HEK293 (cell line): ENCODE measurements around the gene PANX2.

ENCODE experiments used
- ATF2 ChIP-seq: fragments of 450-650 bp; formaldehyde crosslinking; IDR thresholded peaks from 2 replicates; pipeline ENCODE4 v1.5.1; 2016; ENCODE audit warnings: missing biosample characterization, missing genetic modification characterization, low read depth
- GLI4 ChIP-seq: fragments of 450-650 bp; formaldehyde crosslinking; IDR thresholded peaks from 2 replicates; pipeline ENCODE4 v1.5.1; 2016; ENCODE audit warnings: missing biosample characterization, missing genetic modification characterization
- HOXC10 ChIP-seq: sonication (generic); formaldehyde crosslinking; IDR thresholded peaks from 2 replicates; pipeline ENCODE4 v1.8.1; 2023; ENCODE audit warnings: mild to moderate bottlenecking, missing genetic modification reagents
- SETDB1 ChIP-seq: IDR thresholded peaks from one replicate; pipeline ENCODE4 v1.6.1; 2017; ENCODE audit warnings: mild to moderate bottlenecking, low read length, moderate library complexity, mixed read lengths; ENCODE audit not compliant: insufficient read length
- ZNF18 ChIP-seq: fragments of 450-650 bp; formaldehyde crosslinking; IDR thresholded peaks from 2 replicates; pipeline ENCODE4 v1.5.1; 2016; ENCODE audit warnings: missing biosample characterization, missing genetic modification characterization
- ZNF514 ChIP-seq: fragments of 450-650 bp; formaldehyde crosslinking; IDR thresholded peaks from 2 replicates; pipeline ENCODE4 v1.5.1; 2016; ENCODE audit warnings: missing biosample characterization, missing genetic modification characterization
- ZNF529 ChIP-seq: fragments of 450-650 bp; formaldehyde crosslinking; IDR thresholded peaks from 2 replicates; pipeline ENCODE4 v1.5.1; 2017; ENCODE audit warnings: missing genetic modification characterization, missing biosample characterization; ENCODE audit not compliant: insufficient replicate concordance
- ZNF585B ChIP-seq: fragments of 450-650 bp; formaldehyde crosslinking; IDR thresholded peaks from 2 replicates; pipeline ENCODE4 v1.5.1; 2016; ENCODE audit warnings: missing biosample characterization, missing genetic modification characterization
- ZNF664 ChIP-seq: fragments of 450-650 bp; formaldehyde crosslinking; IDR thresholded peaks from 2 replicates; pipeline ENCODE4 v1.5.1; 2016; ENCODE audit warnings: missing biosample characterization, missing genetic modification characterization
- ZNF837 ChIP-seq: fragments of 450-650 bp; formaldehyde crosslinking; IDR thresholded peaks from 2 replicates; pipeline ENCODE4 v1.5.1; 2016; ENCODE audit warnings: missing biosample characterization, missing genetic modification characterization
- TF ChIP-seq, protein P1 (sequence below): fragments of 450-650 bp; formaldehyde crosslinking; IDR thresholded peaks from 2 replicates; pipeline ENCODE4 v1.5.1; 2016; ENCODE audit warnings: missing biosample characterization, missing genetic modification characterization
- TF ChIP-seq, protein P2 (sequence below): fragments of 450-650 bp; formaldehyde crosslinking; IDR thresholded peaks from 2 replicates; pipeline ENCODE4 v1.5.1; 2016; ENCODE audit warnings: missing biosample characterization, missing genetic modification characterization
- TF ChIP-seq, protein P3 (sequence below): fragments of 450-650 bp; formaldehyde crosslinking; IDR thresholded peaks from 2 replicates; pipeline ENCODE4 v1.5.1; 2016; ENCODE audit warnings: missing biosample characterization, missing genetic modification characterization

DNA sequence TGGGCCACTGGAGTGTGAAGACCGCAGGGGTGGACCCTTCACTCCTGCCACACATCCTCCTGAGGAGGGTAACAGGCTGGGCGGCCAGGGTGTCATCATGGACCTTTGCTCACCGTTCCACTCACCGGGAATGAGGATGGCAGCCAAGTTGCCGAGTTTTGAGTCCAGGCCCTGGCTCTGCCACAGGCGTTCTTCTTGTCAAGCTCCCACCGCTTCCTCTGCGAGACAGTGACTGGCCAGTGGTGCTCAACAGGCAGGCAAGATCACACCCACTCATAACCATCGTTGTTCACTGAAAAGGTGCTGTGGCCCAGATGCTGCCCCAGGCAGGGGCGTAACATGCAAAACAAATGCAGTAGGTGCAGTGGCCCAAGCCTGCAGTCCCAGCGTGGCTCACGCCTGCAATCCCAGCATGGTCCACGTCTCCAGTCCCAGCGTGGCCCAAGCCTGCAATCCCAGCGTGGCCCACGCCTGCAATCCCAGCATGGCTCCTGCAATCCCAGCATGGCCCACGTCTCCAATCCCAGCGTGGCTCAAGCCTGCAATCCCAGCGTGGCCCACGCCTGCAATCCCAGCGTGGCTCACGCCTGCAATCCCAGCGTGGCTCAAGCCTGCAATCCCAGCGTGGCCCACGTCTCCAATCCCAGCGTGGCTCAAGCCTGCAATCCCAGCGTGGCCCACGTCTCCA is 5.0 kb upstream of the PANX2 start:
- TF ChIP-seq, protein P1, sequence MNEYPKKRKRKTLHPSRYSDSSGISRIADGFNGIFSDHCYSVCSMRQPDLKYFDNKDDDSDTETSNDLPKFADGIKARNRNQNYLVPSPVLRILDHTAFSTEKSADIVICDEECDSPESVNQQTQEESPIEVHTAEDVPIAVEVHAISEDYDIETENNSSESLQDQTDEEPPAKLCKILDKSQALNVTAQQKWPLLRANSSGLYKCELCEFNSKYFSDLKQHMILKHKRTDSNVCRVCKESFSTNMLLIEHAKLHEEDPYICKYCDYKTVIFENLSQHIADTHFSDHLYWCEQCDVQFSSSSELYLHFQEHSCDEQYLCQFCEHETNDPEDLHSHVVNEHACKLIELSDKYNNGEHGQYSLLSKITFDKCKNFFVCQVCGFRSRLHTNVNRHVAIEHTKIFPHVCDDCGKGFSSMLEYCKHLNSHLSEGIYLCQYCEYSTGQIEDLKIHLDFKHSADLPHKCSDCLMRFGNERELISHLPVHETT, result no peak
- TF ChIP-seq, protein P2, sequence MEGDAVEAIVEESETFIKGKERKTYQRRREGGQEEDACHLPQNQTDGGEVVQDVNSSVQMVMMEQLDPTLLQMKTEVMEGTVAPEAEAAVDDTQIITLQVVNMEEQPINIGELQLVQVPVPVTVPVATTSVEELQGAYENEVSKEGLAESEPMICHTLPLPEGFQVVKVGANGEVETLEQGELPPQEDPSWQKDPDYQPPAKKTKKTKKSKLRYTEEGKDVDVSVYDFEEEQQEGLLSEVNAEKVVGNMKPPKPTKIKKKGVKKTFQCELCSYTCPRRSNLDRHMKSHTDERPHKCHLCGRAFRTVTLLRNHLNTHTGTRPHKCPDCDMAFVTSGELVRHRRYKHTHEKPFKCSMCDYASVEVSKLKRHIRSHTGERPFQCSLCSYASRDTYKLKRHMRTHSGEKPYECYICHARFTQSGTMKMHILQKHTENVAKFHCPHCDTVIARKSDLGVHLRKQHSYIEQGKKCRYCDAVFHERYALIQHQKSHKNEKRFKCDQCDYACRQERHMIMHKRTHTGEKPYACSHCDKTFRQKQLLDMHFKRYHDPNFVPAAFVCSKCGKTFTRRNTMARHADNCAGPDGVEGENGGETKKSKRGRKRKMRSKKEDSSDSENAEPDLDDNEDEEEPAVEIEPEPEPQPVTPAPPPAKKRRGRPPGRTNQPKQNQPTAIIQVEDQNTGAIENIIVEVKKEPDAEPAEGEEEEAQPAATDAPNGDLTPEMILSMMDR (tag by site-specific recombination), result no peak
- TF ChIP-seq ATF2 (no peak), SETDB1 (no peak), ZNF529 (tag by site-specific recombination) (no peak), ZNF18 (tag by site-specific recombination) (no peak), HOXC10 (CRISPR knock-in tag) (no peak), GLI4 (tag by site-specific recombination) (no peak), ZNF514 (no peak), ZNF585B (tag by site-specific recombination) (no peak), ZNF664 (tag by site-specific recombination) (no peak), ZNF837 (no peak)
- TF ChIP-seq, protein P3, sequence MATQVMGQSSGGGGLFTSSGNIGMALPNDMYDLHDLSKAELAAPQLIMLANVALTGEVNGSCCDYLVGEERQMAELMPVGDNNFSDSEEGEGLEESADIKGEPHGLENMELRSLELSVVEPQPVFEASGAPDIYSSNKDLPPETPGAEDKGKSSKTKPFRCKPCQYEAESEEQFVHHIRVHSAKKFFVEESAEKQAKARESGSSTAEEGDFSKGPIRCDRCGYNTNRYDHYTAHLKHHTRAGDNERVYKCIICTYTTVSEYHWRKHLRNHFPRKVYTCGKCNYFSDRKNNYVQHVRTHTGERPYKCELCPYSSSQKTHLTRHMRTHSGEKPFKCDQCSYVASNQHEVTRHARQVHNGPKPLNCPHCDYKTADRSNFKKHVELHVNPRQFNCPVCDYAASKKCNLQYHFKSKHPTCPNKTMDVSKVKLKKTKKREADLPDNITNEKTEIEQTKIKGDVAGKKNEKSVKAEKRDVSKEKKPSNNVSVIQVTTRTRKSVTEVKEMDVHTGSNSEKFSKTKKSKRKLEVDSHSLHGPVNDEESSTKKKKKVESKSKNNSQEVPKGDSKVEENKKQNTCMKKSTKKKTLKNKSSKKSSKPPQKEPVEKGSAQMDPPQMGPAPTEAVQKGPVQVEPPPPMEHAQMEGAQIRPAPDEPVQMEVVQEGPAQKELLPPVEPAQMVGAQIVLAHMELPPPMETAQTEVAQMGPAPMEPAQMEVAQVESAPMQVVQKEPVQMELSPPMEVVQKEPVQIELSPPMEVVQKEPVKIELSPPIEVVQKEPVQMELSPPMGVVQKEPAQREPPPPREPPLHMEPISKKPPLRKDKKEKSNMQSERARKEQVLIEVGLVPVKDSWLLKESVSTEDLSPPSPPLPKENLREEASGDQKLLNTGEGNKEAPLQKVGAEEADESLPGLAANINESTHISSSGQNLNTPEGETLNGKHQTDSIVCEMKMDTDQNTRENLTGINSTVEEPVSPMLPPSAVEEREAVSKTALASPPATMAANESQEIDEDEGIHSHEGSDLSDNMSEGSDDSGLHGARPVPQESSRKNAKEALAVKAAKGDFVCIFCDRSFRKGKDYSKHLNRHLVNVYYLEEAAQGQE (tag by site-specific recombination), result no peak
